Hepatocyte (in vitro differentiated cells): ENCODE measurements around the gene MN1.

Experiments used
- CTCF ChIP-seq: fragments of 200-600 bp; sonication (generic); IDR thresholded peaks from 2 replicates; pipeline ENCODE4 v1.5.1; 2016; ENCODE audit warnings: antibody characterized with exemption, mild to moderate bottlenecking; ENCODE audit not compliant: poor library complexity
- EZH2 ChIP-seq: fragments of 200-600 bp; sonication (generic); IDR thresholded peaks from 2 replicates; pipeline ENCODE4 v1.6.1; 2016; ENCODE audit warnings: antibody characterized with exemption, mild to moderate bottlenecking, borderline replicate concordance
- EZH2phosphoT487 ChIP-seq: fragments of 200-600 bp; sonication (generic); IDR thresholded peaks from one replicate; pipeline ENCODE4 v1.6.1; 2018; ENCODE audit warnings: antibody characterized with exemption, mild to moderate bottlenecking, low read depth, moderate library complexity; ENCODE audit not compliant: unreplicated experiment, severe bottlenecking

GRCh38 chr22:27827604-27828587 lies 26.3 kb upstream of the MN1 start:
- TF ChIP-seq CTCF: no peak
- TF ChIP-seq EZH2phosphoT487: no peak
- no peak for TF ChIP-seq EZH2
